T-helper 1 cell treated with Interleukin-12 subunit alpha and Interleukin-12 subunit beta and Interleukin-4 antibody, amounts not matched to agents 30 μg/mL and 1 μg/mL, for 36 hours (primary cell): Measurements from ENCODE around the gene FAM136A.
"Not testable (repeated sequence)": the region's sequence is repeated elsewhere in the genome, so short reads cannot be mapped to it uniquely, and the experiment has no call there.

Source experiments
- H3K27ac Mint-ChIP-seq: one replicate; pipeline ENCODE4 v1.8.0; 2021; ENCODE audit warnings: mild to moderate bottlenecking, mixed read lengths
- H3K27me3 Mint-ChIP-seq: one replicate; pipeline ENCODE4 v1.8.0; 2021; ENCODE audit warnings: low read depth, mixed read lengths
- H3K36me3 Mint-ChIP-seq: one replicate; pipeline ENCODE4 v1.8.0; 2021; ENCODE audit warnings: low read depth, mixed read lengths
- H3K4me1 Mint-ChIP-seq: one replicate; pipeline ENCODE4 v1.8.0; 2021; ENCODE audit warnings: low read depth, mixed read lengths
- H3K4me3 Mint-ChIP-seq: one replicate; pipeline ENCODE4 v1.8.0; 2021; ENCODE audit warnings: mild to moderate bottlenecking, moderate library complexity, mixed read lengths
- H3K9me3 Mint-ChIP-seq: one replicate; pipeline ENCODE4 v1.8.0; 2021; ENCODE audit warnings: mixed read lengths

FAM136A gene

GRCh38 chr2:70314640-70315039 is 12.8 kb upstream of the FAM136A start:
- Mint-ChIP-seq H3K27ac (no peak overlapping the region), H3K27me3 (peaks cover 20% of the 10 kb centered on the region), H3K4me3 (no peak overlapping the region), H3K4me1 (peaks cover 2% of the 10 kb centered on the region), H3K9me3 (no peaks in the 10 kb centered on the region), H3K36me3 (no peaks in the 10 kb centered on the region)

GRCh38 chr2:70312560-70312959 is 10.7 kb upstream of the FAM136A start:
- H3K4me1 Mint-ChIP-seq: peaks cover 2% of the 10 kb centered on the region
- H3K27me3 Mint-ChIP-seq: peaks cover 15% of the 10 kb centered on the region
- no peak overlapping the region for H3K4me3 Mint-ChIP-seq
- no peak overlapping the region for H3K27ac Mint-ChIP-seq
- H3K9me3 Mint-ChIP-seq: no peaks in the 10 kb centered on the region
- H3K36me3 Mint-ChIP-seq: no peaks in the 10 kb centered on the region

GRCh38 chr2:70310899-70311298 is 9.0 kb upstream of the FAM136A start:
- Mint-ChIP-seq H3K36me3 (no peaks in the 10 kb centered on the region), H3K27ac (no peak overlapping the region), H3K4me3 (no peak overlapping the region), H3K27me3 (peaks cover 9% of the 10 kb centered on the region), H3K9me3 (no peaks in the 10 kb centered on the region), H3K4me1 (peaks cover 2% of the 10 kb centered on the region)

GRCh38 chr2:70305531-70305930 is 3.7 kb upstream of the FAM136A start:
- no peaks in the 10 kb centered on the region for H3K9me3 Mint-ChIP-seq
- no peak overlapping the region for H3K4me3 Mint-ChIP-seq
- H3K36me3 Mint-ChIP-seq: peaks cover 3% of the 10 kb centered on the region
- no peak overlapping the region for H3K27ac Mint-ChIP-seq
- H3K27me3 Mint-ChIP-seq: peaks cover 4% of the 10 kb centered on the region
- peaks cover 19% of the 10 kb centered on the region for H3K4me1 Mint-ChIP-seq

GRCh38 chr2:70304498-70304897 is 2.6 kb upstream of the FAM136A start:
- Mint-ChIP-seq H3K27ac (no peak overlapping the region), H3K36me3 (peaks cover 8% of the 10 kb centered on the region), H3K4me3 (no peak overlapping the region), H3K4me1 (peaks cover 23% of the 10 kb centered on the region), H3K9me3 (no peaks in the 10 kb centered on the region), H3K27me3 (peaks cover 1% of the 10 kb centered on the region)

GRCh38 chr2:70303186-70303585 is 1.3 kb upstream of the FAM136A start:
- Mint-ChIP-seq H3K27me3 (no peaks in the 10 kb centered on the region), H3K4me1 (peaks cover 30% of the 10 kb centered on the region), H3K27ac (no peak overlapping the region), H3K36me3 (peaks cover 17% of the 10 kb centered on the region), H3K9me3 (no peaks in the 10 kb centered on the region), H3K4me3 (no peak overlapping the region)

- not testable (repeated sequence) for H3K27me3 Mint-ChIP-seq, H3K9me3 Mint-ChIP-seq
- Mint-ChIP-seq H3K36me3 (peaks cover 23% of the 10 kb centered on the region), H3K27ac (peak overlapping the region; percentile 55), H3K4me1 (peaks cover 32% of the 10 kb centered on the region), H3K4me3 (peak overlapping the region; percentile 90)
These were observed 304 bp upstream of the FAM136A start for GRCh38 chr2:70302195-70302546.

GRCh38 chr2:70300771-70301343 is 1.0 kb downstream of the FAM136A start:
- H3K9me3 Mint-ChIP-seq: no peaks in the 10 kb centered on the region
- H3K4me1 Mint-ChIP-seq: peaks cover 42% of the 10 kb centered on the region
- H3K27ac Mint-ChIP-seq: peak overlapping the region; percentile 89
- no peaks in the 10 kb centered on the region for H3K27me3 Mint-ChIP-seq
- peak overlapping the region; percentile 90 for H3K4me3 Mint-ChIP-seq
- H3K36me3 Mint-ChIP-seq: peaks cover 32% of the 10 kb centered on the region

- Mint-ChIP-seq H3K4me1 (peaks cover 37% of the 10 kb centered on the region), H3K36me3 (peaks cover 34% of the 10 kb centered on the region)
- H3K4me3 Mint-ChIP-seq, H3K27me3 Mint-ChIP-seq, H3K27ac Mint-ChIP-seq, H3K9me3 Mint-ChIP-seq: not testable (repeated sequence)
These were observed 4.0 kb downstream of the FAM136A start for GRCh38 chr2:70297828-70298227.

GRCh38 chr2:70283500-70284191 is 18.2 kb downstream of the FAM136A start:
- H3K4me3 Mint-ChIP-seq: no peak overlapping the region
- no peak overlapping the region for H3K27ac Mint-ChIP-seq
- peaks cover 56% of the 10 kb centered on the region for H3K36me3 Mint-ChIP-seq
- H3K4me1 Mint-ChIP-seq: peaks cover 17% of the 10 kb centered on the region
- no peaks in the 10 kb centered on the region for H3K9me3 Mint-ChIP-seq
- H3K27me3 Mint-ChIP-seq: no peaks in the 10 kb centered on the region

- H3K27ac Mint-ChIP-seq: no peak overlapping the region
- H3K4me3 Mint-ChIP-seq: no peak overlapping the region
- H3K4me1 Mint-ChIP-seq: peaks cover 17% of the 10 kb centered on the region
- H3K27me3 Mint-ChIP-seq: no peaks in the 10 kb centered on the region
- no peaks in the 10 kb centered on the region for H3K9me3 Mint-ChIP-seq
- peaks cover 51% of the 10 kb centered on the region for H3K36me3 Mint-ChIP-seq
These were observed 19.4 kb downstream of the FAM136A start for GRCh38 chr2:70282439-70282838.

- Mint-ChIP-seq H3K27ac (no peak overlapping the region), H3K36me3 (peaks cover 42% of the 10 kb centered on the region), H3K27me3 (no peaks in the 10 kb centered on the region), H3K9me3 (no peaks in the 10 kb centered on the region), H3K4me3 (no peak overlapping the region), H3K4me1 (peaks cover 6% of the 10 kb centered on the region)
These were observed 21.5 kb downstream of the FAM136A start for GRCh38 chr2:70280242-70280798.

GRCh38 chr2:70270323-70270722 is 31.5 kb downstream of the FAM136A start:
- Mint-ChIP-seq H3K36me3 (peaks cover 22% of the 10 kb centered on the region), H3K27ac (no peak overlapping the region), H3K4me1 (peaks cover 2% of the 10 kb centered on the region), H3K27me3 (no peaks in the 10 kb centered on the region), H3K4me3 (no peak overlapping the region), H3K9me3 (no peaks in the 10 kb centered on the region)

GRCh38 chr2:70269422-70270302 is 32.2 kb downstream of the FAM136A start:
- not testable (repeated sequence) for H3K4me3 Mint-ChIP-seq, H3K27me3 Mint-ChIP-seq, H3K27ac Mint-ChIP-seq, H3K4me1 Mint-ChIP-seq, H3K9me3 Mint-ChIP-seq
- peaks cover 16% of the 10 kb centered on the region for H3K36me3 Mint-ChIP-seq

GRCh38 chr2:70266925-70267324 is 34.9 kb downstream of the FAM136A start:
- H3K27me3 Mint-ChIP-seq, H3K4me3 Mint-ChIP-seq, H3K4me1 Mint-ChIP-seq, H3K9me3 Mint-ChIP-seq, H3K27ac Mint-ChIP-seq: not testable (repeated sequence)
- peaks cover 14% of the 10 kb centered on the region for H3K36me3 Mint-ChIP-seq
